HG03045 (cell line): ENCODE results near the gene PSMA3.

Experiments
- ATAC-seq: cut with Tn5 transposase; IDR thresholded peaks from one replicate; pipeline ENCODE4 v1.9.1; 2021; ENCODE audit warnings: mild to moderate bottlenecking, moderate library complexity; ENCODE audit not compliant: unreplicated experiment

Gene PSMA3

GRCh38 chr14:58298477-58299400 is 54.1 kb downstream of the PSMA3 start, which contains the start of gene ARID4A:
ARID4A (plus strand) TSS chr14:58298555; CDS start chr14:58299855, 1,300 bp downstream.
- ATAC-seq = peak; percentile 12

DNA sequence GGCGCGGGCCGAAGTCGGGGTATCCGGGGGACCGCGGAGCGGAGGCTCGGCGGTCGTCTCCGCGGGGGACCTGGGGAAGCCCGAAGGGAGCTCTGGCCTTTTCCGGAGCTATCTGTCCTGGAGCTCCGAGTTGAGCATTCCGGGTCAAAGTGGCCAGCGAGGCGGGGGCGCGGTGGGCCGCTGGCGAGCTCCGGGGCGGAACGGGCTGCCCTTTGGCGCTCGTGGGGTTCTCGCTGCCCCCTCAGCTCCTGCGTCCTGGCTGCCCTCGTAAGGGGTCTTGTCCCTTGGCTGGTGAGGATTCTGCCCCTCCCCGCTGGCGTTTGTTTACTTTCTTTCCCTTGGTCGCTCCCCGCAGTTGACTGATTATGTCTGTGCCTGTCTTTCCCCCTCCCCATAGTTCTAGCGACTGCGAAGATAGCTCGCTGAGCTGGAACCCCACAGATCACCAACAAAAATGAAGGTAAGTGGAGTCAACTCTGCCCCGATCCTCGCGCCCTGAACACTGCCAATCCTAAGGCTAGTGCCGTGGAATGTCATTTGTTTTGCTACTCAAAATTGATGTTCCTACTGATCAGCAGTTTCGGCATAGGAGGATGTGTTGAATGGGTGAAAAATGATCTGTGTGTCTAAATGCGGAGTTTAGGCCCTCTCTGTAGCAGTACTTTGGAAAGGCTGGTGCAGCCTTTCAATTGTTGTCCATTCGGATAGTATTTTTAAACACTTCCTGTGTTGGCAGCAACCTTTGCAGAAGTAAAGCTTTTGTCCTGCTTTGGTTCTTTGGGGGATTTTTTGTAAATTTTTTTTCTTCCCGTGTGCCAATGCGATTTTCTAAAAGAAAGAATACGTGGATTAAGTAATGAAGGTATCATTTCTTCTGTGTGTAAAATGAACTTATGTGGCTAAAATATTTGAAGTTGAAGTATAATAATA is 55.0 kb downstream of the PSMA3 start:
- no peak for ATAC-seq

- ATAC-seq = no peak
Measured at GRCh38 chr14:58301416-58301815, 56.8 kb downstream of the PSMA3 start.

GRCh38 chr14:58305730-58306129 is 61.1 kb downstream of the PSMA3 start:
- ATAC-seq = no peak

DNA sequence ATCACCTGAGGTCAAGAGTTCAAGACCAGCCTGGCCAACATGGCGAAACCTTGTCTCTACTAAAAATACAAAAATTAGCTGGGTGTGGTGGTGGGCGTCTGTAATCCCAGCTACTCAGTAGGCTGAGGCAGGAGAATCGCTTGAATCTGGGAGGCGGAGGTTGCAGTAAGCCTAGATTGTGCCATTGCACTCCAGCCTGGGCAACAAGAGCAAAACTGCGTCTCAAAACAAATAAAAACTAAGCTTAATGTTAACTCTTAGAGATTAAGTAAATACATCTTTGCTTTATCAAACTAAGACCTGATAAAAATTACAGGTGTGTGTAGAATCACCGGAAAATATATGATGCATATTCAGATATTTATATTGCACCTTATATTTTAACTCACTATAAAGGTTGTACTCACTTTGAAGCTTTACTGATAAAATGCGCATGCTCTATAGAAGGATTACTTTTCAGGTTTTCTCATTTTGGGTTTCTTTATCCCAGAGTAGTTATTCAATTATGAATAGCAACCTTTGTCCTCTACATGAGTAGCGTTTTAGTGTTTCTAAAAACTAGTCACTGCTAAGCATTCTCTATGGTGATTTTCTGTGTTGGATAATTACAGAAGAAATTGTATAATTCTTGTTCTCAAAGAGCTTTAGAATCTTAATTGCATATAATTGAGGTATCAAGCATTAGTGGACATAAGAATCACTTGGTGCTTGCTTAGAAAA is 63.1 kb downstream of the PSMA3 start:
- no peak for ATAC-seq

GRCh38 chr14:58309086-58309485 is 64.4 kb downstream of the PSMA3 start:
- no peak for ATAC-seq

GRCh38 chr14:58313699-58314098 is 69.1 kb downstream of the PSMA3 start:
- ATAC-seq = no peak

- no peak for ATAC-seq
Measured at GRCh38 chr14:58315606-58316005, 71.0 kb downstream of the PSMA3 start.
